Gastroesophageal sphincter (tissue), 4 donors: ENCODE measurements around the gene GCSH. TPM values are rescaled to one million over a fixed set of nuclear protein-coding genes. Genes with fewer than 3 reads are reported as not detected.

Source experiments
- ATAC-seq: fragments of 150-250 bp; one replicate; pipeline ENCODE4 v1.9.1; 2016; ENCODE audit warnings: mild to moderate bottlenecking, moderate library complexity
- H3K27ac ChIP-seq, 4 donors: fragments of 200-600 bp; sonication (generic) in 3 of 4; 1 replicate in 3 of 4; 2 replicates in 1 of 4; pipeline ENCODE4 v1.5.1; 2016 to 2019
- H3K27me3 ChIP-seq: fragments of 200-600 bp; sonication (generic); one replicate; pipeline ENCODE4 v1.5.1; 2019
- H3K36me3 ChIP-seq, 2 donors: fragments of 200-600 bp; sonication (generic); one replicate each; pipeline ENCODE4 v1.5.1; 2019; ENCODE audit warnings: control low read depth in 1 of 2
- H3K4me1 ChIP-seq, 3 donors: fragments of 200-600 bp; sonication (generic); 1 replicate in 2 of 3; 2 replicates in 1 of 3; pipeline ENCODE4 v1.5.1; 2016 to 2019; ENCODE audit warnings: control low read depth in 2 of 3
- H3K4me3 ChIP-seq, 2 donors: fragments of 200-600 bp; sonication (generic); one replicate each; pipeline ENCODE4 v1.5.1; 2019; ENCODE audit warnings: mild to moderate bottlenecking in 1 of 2, moderate library complexity in 1 of 2
- H3K9me3 ChIP-seq, 3 donors: fragments of 200-600 bp; sonication (generic); one replicate each; pipeline ENCODE4 v1.5.1; 2017 to 2019; ENCODE audit warnings: control low read depth in 2 of 3
- CTCF ChIP-seq, 4 experiments: fragments of 200-600 bp in 2 of 4; fragments of 450-650 bp in 2 of 4; sonication (generic) in 1 of 4; IDR thresholded peaks; one replicate each; pipeline ENCODE4 v1.5.1; 2017 to 2019; ENCODE audit warnings: antibody characterized with exemption in 4 of 4, mild to moderate bottlenecking in 2 of 4, moderate library complexity in 2 of 4
- EP300 ChIP-seq: sonication (generic); formaldehyde crosslinking; IDR thresholded peaks from one replicate; pipeline ENCODE4 v1.6.1; 2017; ENCODE audit warnings: antibody characterized with exemption, mild to moderate bottlenecking
- POLR2A ChIP-seq, 2 donors: fragments of 450-650 bp; IDR thresholded peaks; one replicate each; pipeline ENCODE4 v1.6.1; 2017; ENCODE audit warnings: antibody characterized with exemption in 2 of 2, mild to moderate bottlenecking in 2 of 2, moderate library complexity in 1 of 2
- POLR2AphosphoS5 ChIP-seq: sonication (generic); formaldehyde crosslinking; IDR thresholded peaks from one replicate; pipeline ENCODE4 v1.6.1; 2017; ENCODE audit warnings: antibody characterized with exemption
- WGBS, 2 donors: methylation state at CpG; one replicate each; pipeline ENCODE4 v1.1.5; 2018; ENCODE audit warnings: low coverage in 1 of 2; 5-methylcytosine and 5-hydroxymethylcytosine counted together
- total RNA-seq, 4 donors: library from RNA; depleted of rRNA; stranded (reverse); fragments of >200 nt; gene quantifications; one replicate each; pipeline ENCODE4 v1.1.0, GENCODE V29; 2016

GCSH gene
- total RNA-seq, 4 donors from 2014 or later, result 11.8 to 22.4 (median 12.8) TPM

GRCh38 chr16:81094771-81095251, 1.4 kb downstream of the GCSH start:
- Histone ChIP-seq H3K27ac (no peak overlapping the region), H3K4me3 (peak overlapping the region in 1 of 2 donors; percentile 84), H3K4me1 (peaks cover 0 to 16% (median 0%) of the 10 kb centered on the region in 3 donors), H3K36me3 (peaks cover 0 to 7% of the 10 kb centered on the region in 2 donors), H3K9me3 (no peaks in the 10 kb centered on the region), H3K27me3 (no peaks in the 10 kb centered on the region)
- 28 to 68% methylated on average over 3 to 20 of the region's 21 CpGs for WGBS, 2 donors
- TF ChIP-seq CTCF (IDR thresholded peaks at IDR 0.05) (no peak), POLR2A (IDR thresholded peaks at IDR 0.05) (no peak), EP300 (no peak), POLR2AphosphoS5 (no peak)
- no peak for ATAC-seq

GRCh38 chr16:81088836-81089235, 7.4 kb downstream of the GCSH start:
- Histone ChIP-seq H3K27me3 (no peaks in the 10 kb centered on the region), H3K27ac (no peak overlapping the region), H3K4me1 (no peaks in the 10 kb centered on the region), H3K4me3 (no peak overlapping the region), H3K9me3 (no peaks in the 10 kb centered on the region), H3K36me3 (peaks cover 0 to 33% of the 10 kb centered on the region in 2 donors)
- ATAC-seq, result no peak
- WGBS, 2 donors, result 98% methylated on average over 5 of the region's 5 CpGs
- no peak for TF ChIP-seq POLR2AphosphoS5
- TF ChIP-seq CTCF (IDR thresholded peaks at IDR 0.05), result no peak
- TF ChIP-seq EP300, result no peak
- no peak for TF ChIP-seq POLR2A (IDR thresholded peaks at IDR 0.05)

- Histone ChIP-seq H3K27ac (no peak overlapping the region), H3K36me3 (peaks cover 0 to 12% of the 10 kb centered on the region in 2 donors), H3K9me3 (no peaks in the 10 kb centered on the region), H3K27me3 (no peaks in the 10 kb centered on the region), H3K4me1 (peaks cover 0 to 11% (median 0%) of the 10 kb centered on the region in 3 donors), H3K4me3 (no peak overlapping the region)
- no peak for TF ChIP-seq POLR2A (IDR thresholded peaks at IDR 0.05)
- 96 to 98% methylated on average over 4 of the region's 4 CpGs for WGBS, 2 donors
- no peak for ATAC-seq
These were observed 15.2 kb downstream of the GCSH start for GRCh38 chr16:81081014-81081413.

- Histone ChIP-seq H3K27ac (no peak overlapping the region), H3K36me3 (peaks cover 0 to 12% of the 10 kb centered on the region in 2 donors), H3K9me3 (no peaks in the 10 kb centered on the region), H3K27me3 (no peaks in the 10 kb centered on the region), H3K4me1 (peaks cover 0 to 11% (median 0%) of the 10 kb centered on the region in 3 donors), H3K4me3 (no peak overlapping the region)
- 55 to 59% methylated on average over 1 of the region's 1 CpG for WGBS, 2 donors
- ATAC-seq, result no peak
- TF ChIP-seq POLR2A (IDR thresholded peaks at IDR 0.05) (no peak), EP300 (no peak), CTCF (IDR thresholded peaks at IDR 0.05) (no peak), POLR2AphosphoS5 (no peak)
These were observed 16.0 kb downstream of the GCSH start for GRCh38 chr16:81080233-81080632.

GRCh38 chr16:81077076-81077940, 18.9 kb downstream of the GCSH start, which contains the start of gene C16orf46:
Gene C16orf46, minus strand, starts transcription at chr16:81077238. Its CDS starts 13,283 bp downstream, at chr16:81063955.
- WGBS, 2 donors, result 7% methylated on average over 4 of the region's 59 CpGs; no CpG with 5 or more reads in 1 of the 2 donors
- Histone ChIP-seq H3K27ac (peak within 1 kb of the TSS; percentile 84 to 99 (median 96)), H3K27me3 (no peaks in the 10 kb centered on the region), H3K9me3 (no peaks in the 10 kb centered on the region), H3K4me1 (peaks cover 0 to 11% (median 0%) of the 10 kb centered on the region in 3 donors), H3K4me3 (peak within 1 kb of the TSS; percentile 56 to 81), H3K36me3 (no peaks in the 10 kb centered on the region)
- TF ChIP-seq POLR2AphosphoS5 (peak; percentile 95), CTCF (IDR thresholded peaks at IDR 0.05) (peak in 1 of 4 experiments; percentile 6), POLR2A (IDR thresholded peaks at IDR 0.05) (peak; percentile 90 to 92), EP300 (no peak)
- ATAC-seq, result peak; percentile 98
